ENCODE measurements around the gene PIK3IP1.
"Not testable (repeated sequence)": the region's sequence is repeated elsewhere in the genome, so short reads cannot be mapped to it uniquely, and the experiment has no call there.

Gene PIK3IP1

GRCh38 chr22:31328544-31328960, 36.3 kb upstream of the PIK3IP1 start:
- in situ Hi-C loops (cut with HindIII; ENCODE audit: low sequenced_read_pairs), result no loop called here
- no peak for TF ChIP-seq CTCF (IDR thresholded peaks at IDR 0.05; ENCODE audit: low read depth, low read length)
- H3K4me3 ChIP-seq (ENCODE audit: low read depth, low read length), result no peak overlapping the region
- DNase-seq (ENCODE audit: low read depth, low spot score), result no peak

DNA sequence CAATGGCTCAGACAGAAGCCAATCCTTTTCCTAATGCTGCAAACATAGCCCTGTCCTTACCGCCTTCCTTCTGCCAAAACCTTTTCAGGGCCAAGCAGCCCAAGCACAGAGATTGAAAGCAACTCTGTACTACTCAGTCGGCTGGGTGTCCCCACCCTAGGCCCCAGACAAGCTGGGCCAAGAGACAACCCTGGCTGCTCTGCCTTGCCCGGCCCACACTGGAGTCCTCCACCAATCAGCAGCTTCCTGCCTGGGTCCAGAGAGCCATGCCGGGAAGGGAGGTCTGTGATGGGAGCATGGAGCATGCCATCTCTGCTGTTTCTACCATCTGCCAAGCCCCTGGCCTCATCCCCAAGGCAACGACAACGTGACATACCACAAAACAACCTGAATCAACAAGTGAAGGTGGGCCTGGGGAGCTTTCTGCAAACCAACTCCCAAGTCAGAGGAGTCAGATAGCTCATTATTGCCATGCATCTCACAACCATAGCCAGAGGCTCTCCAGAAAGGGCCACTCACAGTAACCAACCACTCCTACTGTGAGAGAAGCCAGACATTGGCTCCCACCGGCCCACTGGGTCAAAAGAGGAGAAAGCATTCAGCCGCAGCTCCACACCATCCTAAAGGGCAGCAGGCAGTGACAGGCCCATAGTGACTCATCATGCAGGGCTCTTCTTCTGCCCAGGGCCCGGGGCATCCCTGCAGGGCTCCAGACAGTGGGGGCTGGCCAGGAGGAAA, 35.7 kb upstream of the PIK3IP1 start:
- no peak for DNase-seq (ENCODE audit: low read depth, low spot score)
- no peak overlapping the region for H3K4me3 ChIP-seq (ENCODE audit: low read depth, low read length)
- in situ Hi-C loops (cut with HindIII; ENCODE audit: low sequenced_read_pairs), result no loop called here
- TF ChIP-seq CTCF (IDR thresholded peaks at IDR 0.05; ENCODE audit: low read depth, low read length), result no peak

- DNase-seq (ENCODE audit: low read depth, low spot score), result no peak
- no peak overlapping the region for H3K4me3 ChIP-seq (ENCODE audit: low read depth, low read length)
- in situ Hi-C loops (cut with HindIII; ENCODE audit: low sequenced_read_pairs), result no loop called here
- no peak for TF ChIP-seq CTCF (IDR thresholded peaks at IDR 0.05; ENCODE audit: low read depth, low read length)
These were observed 34.6 kb upstream of the PIK3IP1 start for GRCh38 chr22:31326877-31327276.

GRCh38 chr22:31323578-31324550, 31.6 kb upstream of the PIK3IP1 start:
- no peak for TF ChIP-seq CTCF (IDR thresholded peaks at IDR 0.05; ENCODE audit: low read depth, low read length)
- DNase-seq (ENCODE audit: low read depth, low spot score), result no peak
- in situ Hi-C loops (cut with HindIII; ENCODE audit: low sequenced_read_pairs), result no loop called here
- no peak overlapping the region for H3K4me3 ChIP-seq (ENCODE audit: low read depth, low read length)

- no peak overlapping the region for H3K4me3 ChIP-seq (ENCODE audit: low read depth, low read length)
- DNase-seq (ENCODE audit: low read depth, low spot score), result no peak
- in situ Hi-C loops (cut with HindIII; ENCODE audit: low sequenced_read_pairs), result no loop called here
- no peak for TF ChIP-seq CTCF (IDR thresholded peaks at IDR 0.05; ENCODE audit: low read depth, low read length)
These were observed 29.1 kb upstream of the PIK3IP1 start for GRCh38 chr22:31321421-31321820.

DNA sequence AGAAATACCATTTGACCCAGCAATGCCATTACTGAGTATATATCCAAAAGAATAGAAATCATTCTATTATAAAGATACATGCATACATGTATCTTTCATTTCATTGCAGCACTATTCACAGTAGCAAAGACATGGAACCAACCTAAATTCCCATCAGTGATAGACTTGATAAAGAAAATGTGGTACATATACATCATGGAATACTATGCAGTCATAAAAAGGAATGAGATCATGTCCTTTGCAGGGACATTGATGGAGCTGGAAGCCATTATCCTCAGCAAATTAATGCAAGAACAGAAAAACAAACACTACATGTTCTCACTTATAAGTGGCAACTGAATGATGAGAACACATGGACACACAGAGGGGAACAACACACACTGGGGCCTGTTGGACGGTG, 21.9 kb upstream of the PIK3IP1 start:
- DNase-seq (ENCODE audit: low read depth, low spot score); H3K4me3 ChIP-seq (ENCODE audit: low read depth, low read length); in situ Hi-C loops (cut with HindIII; ENCODE audit: low sequenced_read_pairs): not testable (repeated sequence)
